Neural progenitor cell (in vitro differentiated cells): ENCODE results near the gene RTN4. TPM values are rescaled to one million over a fixed set of nuclear protein-coding genes. Genes with fewer than 3 reads are reported as not detected.

Experiments used
- DNase-seq: peaks from one replicate; pipeline ENCODE4 v3.0.0-alpha.2; 2016; ENCODE audit warnings: low spot score
- H2AFZ ChIP-seq: fragments of 200-600 bp; sonication (generic); replicated peaks from 2 replicates; pipeline ENCODE4 v1.6.1; 2016; ENCODE audit warnings: antibody characterized with exemption
- H3F3A ChIP-seq: fragments of 200-600 bp; sonication (generic); 2 replicates; pipeline ENCODE4 v1.6.1; 2016; ENCODE audit warnings: antibody characterized with exemption, low read depth
- H3K27ac ChIP-seq: fragments of 200-600 bp; sonication (generic); 2 replicates; pipeline ENCODE4 v1.5.1; 2016; ENCODE audit warnings: mild to moderate bottlenecking
- H3K27me3 ChIP-seq: fragments of 200-600 bp; sonication (generic); 2 replicates; pipeline ENCODE4 v1.6.1; 2016; ENCODE audit warnings: mild to moderate bottlenecking, moderate library complexity
- H3K36me3 ChIP-seq: fragments of 200-600 bp; sonication (generic); 2 replicates; pipeline ENCODE4 v1.5.1; 2016
- H3K4me1 ChIP-seq: fragments of 200-600 bp; sonication (generic); 2 replicates; pipeline ENCODE4 v1.6.1; 2016; ENCODE audit warnings: mixed run types
- H3K4me2 ChIP-seq: fragments of 200-600 bp; sonication (generic); 2 replicates; pipeline ENCODE4 v1.6.1; 2016
- H3K4me3 ChIP-seq: fragments of 200-600 bp; sonication (generic); 2 replicates; pipeline ENCODE4 v1.5.1; 2016
- H3K79me2 ChIP-seq: fragments of 200-600 bp; sonication (generic); 2 replicates; pipeline ENCODE4 v1.6.1; 2016; ENCODE audit warnings: low read depth
- H3K9ac ChIP-seq: fragments of 200-600 bp; sonication (generic); 2 replicates; pipeline ENCODE4 v1.6.1; 2016
- H3K9me3 ChIP-seq: fragments of 200-600 bp; sonication (generic); 2 replicates; pipeline ENCODE4 v1.5.1; 2016; ENCODE audit warnings: low read depth
- H4K20me1 ChIP-seq: fragments of 200-600 bp; sonication (generic); 2 replicates; pipeline ENCODE4 v1.6.1; 2016; ENCODE audit warnings: low read depth
- H3K27ac Mint-ChIP-seq: 3 replicates; pipeline ENCODE4 v1.8.0; 2021; ENCODE audit warnings: mixed read lengths
- H3K27me3 Mint-ChIP-seq: 2 replicates; pipeline ENCODE4 v1.8.0; 2022; ENCODE audit warnings: low read depth, mild to moderate bottlenecking, inconsistent platforms, moderate library complexity, mixed read lengths; ENCODE audit not compliant: insufficient read depth
- H3K36me3 Mint-ChIP-seq: 3 replicates; pipeline ENCODE4 v1.8.0; 2021; ENCODE audit warnings: mixed read lengths
- H3K4me1 Mint-ChIP-seq: 3 replicates; pipeline ENCODE4 v1.8.0; 2021; ENCODE audit warnings: mixed read lengths
- H3K4me3 Mint-ChIP-seq: 3 replicates; pipeline ENCODE4 v1.8.0; 2021; ENCODE audit warnings: mild to moderate bottlenecking, moderate library complexity, mixed read lengths
- H3K9me3 Mint-ChIP-seq: 3 replicates; pipeline ENCODE4 v1.8.0; 2020; ENCODE audit warnings: mixed read lengths
- CTCF ChIP-seq: fragments of 200-600 bp; sonication (generic); IDR thresholded peaks from 2 replicates; pipeline ENCODE4 v1.5.1; 2017; ENCODE audit warnings: antibody characterized with exemption, mild to moderate bottlenecking
- EZH2 ChIP-seq: fragments of 200-600 bp; sonication (generic); IDR thresholded peaks from 2 replicates; pipeline ENCODE4 v1.6.1; 2017; ENCODE audit warnings: antibody characterized with exemption, mild to moderate bottlenecking, moderate library complexity
- EZH2phosphoT487 ChIP-seq: fragments of 200-600 bp; sonication (generic); IDR thresholded peaks from 2 replicates; pipeline ENCODE4 v1.6.1; 2017; ENCODE audit warnings: antibody characterized with exemption
- total RNA-seq: library from RNA; depleted of rRNA; stranded (reverse); fragments of >200 nt; gene quantifications from 2 replicates; pipeline ENCODE4 v1.2.3, GENCODE V29; 2015; ENCODE audit warnings: low replicate concordance

RTN4 gene
- total RNA-seq, 1 donor from 2014 or later: 157 TPM

- Mint-ChIP-seq H3K9me3 (peaks cover 5% of the 10 kb centered on the region), H3K4me3 (no peak overlapping the region), H3K4me1 (peaks cover 27% of the 10 kb centered on the region), H3K36me3 (no peaks in the 10 kb centered on the region), H3K27me3 (no peaks in the 10 kb centered on the region), H3K27ac (peak overlapping the region; percentile 67)
- H3K4me1 ChIP-seq: peaks cover 31% of the 10 kb centered on the region
- H3F3A ChIP-seq: no peaks in the 10 kb centered on the region
- no peaks in the 10 kb centered on the region for H3K27me3 ChIP-seq
- TF ChIP-seq EZH2phosphoT487 (no peak), CTCF (no peak), EZH2 (no peak)
- H3K9me3 ChIP-seq: no peaks in the 10 kb centered on the region
- H3K9ac ChIP-seq: no peak overlapping the region
- no peak overlapping the region for H3K27ac ChIP-seq
- DNase-seq: no peak
- H3K4me2 ChIP-seq: peak overlapping the region; percentile 1
- H4K20me1 ChIP-seq: no peaks in the 10 kb centered on the region
- no peak overlapping the region for H2AFZ ChIP-seq
- no peak overlapping the region for H3K4me3 ChIP-seq
- no peaks in the 10 kb centered on the region for H3K36me3 ChIP-seq
- no peaks in the 10 kb centered on the region for H3K79me2 ChIP-seq
Observed at GRCh38 chr2:54947136-54947535, 103.1 kb downstream of the RTN4 start.

- peak overlapping the region; percentile 44 for H3K27ac Mint-ChIP-seq
- peaks cover 5% of the 10 kb centered on the region for H3K9me3 Mint-ChIP-seq
- H3K27me3 ChIP-seq: no peaks in the 10 kb centered on the region
- peaks cover 28% of the 10 kb centered on the region for H3K4me1 Mint-ChIP-seq
- H2AFZ ChIP-seq: no peak overlapping the region
- no peaks in the 10 kb centered on the region for H4K20me1 ChIP-seq
- H3K36me3 Mint-ChIP-seq: no peaks in the 10 kb centered on the region
- no peak for DNase-seq
- no peaks in the 10 kb centered on the region for H3K9me3 ChIP-seq
- H3K4me2 ChIP-seq: no peak overlapping the region
- no peak overlapping the region for H3K4me3 Mint-ChIP-seq
- no peak overlapping the region for H3K27ac ChIP-seq
- H3K27me3 Mint-ChIP-seq: no peaks in the 10 kb centered on the region
- TF ChIP-seq EZH2: no peak
- no peak for TF ChIP-seq EZH2phosphoT487
- TF ChIP-seq CTCF: no peak
- H3K9ac ChIP-seq: no peak overlapping the region
- no peaks in the 10 kb centered on the region for H3K79me2 ChIP-seq
- no peaks in the 10 kb centered on the region for H3K36me3 ChIP-seq
- peaks cover 33% of the 10 kb centered on the region for H3K4me1 ChIP-seq
- no peaks in the 10 kb centered on the region for H3F3A ChIP-seq
- no peak overlapping the region for H3K4me3 ChIP-seq
Observed at GRCh38 chr2:54946220-54946805, 103.9 kb downstream of the RTN4 start.

- Mint-ChIP-seq H3K9me3 (peaks cover 5% of the 10 kb centered on the region), H3K36me3 (no peaks in the 10 kb centered on the region), H3K4me3 (no peak overlapping the region), H3K27me3 (no peaks in the 10 kb centered on the region), H3K27ac (no peak overlapping the region), H3K4me1 (peaks cover 31% of the 10 kb centered on the region)
- H4K20me1 ChIP-seq: no peaks in the 10 kb centered on the region
- no peak overlapping the region for H3K4me2 ChIP-seq
- H3K9ac ChIP-seq: no peak overlapping the region
- no peaks in the 10 kb centered on the region for H3K36me3 ChIP-seq
- no peak overlapping the region for H3K4me3 ChIP-seq
- no peaks in the 10 kb centered on the region for H3K27me3 ChIP-seq
- no peaks in the 10 kb centered on the region for H3K79me2 ChIP-seq
- H3K27ac ChIP-seq: no peak overlapping the region
- no peak for TF ChIP-seq EZH2
- TF ChIP-seq EZH2phosphoT487: no peak
- TF ChIP-seq CTCF: no peak
- peaks cover 38% of the 10 kb centered on the region for H3K4me1 ChIP-seq
- DNase-seq: no peak
- no peaks in the 10 kb centered on the region for H3K9me3 ChIP-seq
- peak overlapping the region; percentile 45 for H2AFZ ChIP-seq
- no peaks in the 10 kb centered on the region for H3F3A ChIP-seq
Observed at GRCh38 chr2:54945391-54946219, 104.6 kb downstream of the RTN4 start.
